ENCODE results near the gene ACOX3. TPM values are rescaled to one million over a fixed set of nuclear protein-coding genes. Genes with fewer than 3 reads are reported as not detected.

The ACOX3 gene
- total RNA-seq, 1 donor, result 26.9 TPM

DNA sequence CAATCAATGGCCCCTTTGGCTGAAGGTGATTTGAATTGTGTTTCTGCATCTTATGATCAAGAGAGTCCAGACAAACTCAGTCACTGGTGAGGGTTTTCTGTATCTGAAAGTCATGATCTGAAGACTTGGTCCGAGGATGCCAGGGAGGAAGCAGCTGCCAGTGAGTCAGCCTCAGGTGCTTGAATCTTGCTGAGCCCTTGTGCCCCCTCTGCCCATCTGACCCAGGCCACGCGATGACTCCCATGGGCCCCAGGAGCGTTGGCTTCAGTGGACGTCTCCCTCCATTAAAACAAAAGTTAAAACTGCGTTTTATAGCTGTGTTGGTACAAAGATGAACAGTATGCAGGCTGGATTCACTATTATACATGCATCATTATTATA lies 109.0 kb downstream of the ACOX3 start:
- DNase-seq (ENCODE audit: low read depth), result no peak
- TF ChIP-seq, protein P1, sequence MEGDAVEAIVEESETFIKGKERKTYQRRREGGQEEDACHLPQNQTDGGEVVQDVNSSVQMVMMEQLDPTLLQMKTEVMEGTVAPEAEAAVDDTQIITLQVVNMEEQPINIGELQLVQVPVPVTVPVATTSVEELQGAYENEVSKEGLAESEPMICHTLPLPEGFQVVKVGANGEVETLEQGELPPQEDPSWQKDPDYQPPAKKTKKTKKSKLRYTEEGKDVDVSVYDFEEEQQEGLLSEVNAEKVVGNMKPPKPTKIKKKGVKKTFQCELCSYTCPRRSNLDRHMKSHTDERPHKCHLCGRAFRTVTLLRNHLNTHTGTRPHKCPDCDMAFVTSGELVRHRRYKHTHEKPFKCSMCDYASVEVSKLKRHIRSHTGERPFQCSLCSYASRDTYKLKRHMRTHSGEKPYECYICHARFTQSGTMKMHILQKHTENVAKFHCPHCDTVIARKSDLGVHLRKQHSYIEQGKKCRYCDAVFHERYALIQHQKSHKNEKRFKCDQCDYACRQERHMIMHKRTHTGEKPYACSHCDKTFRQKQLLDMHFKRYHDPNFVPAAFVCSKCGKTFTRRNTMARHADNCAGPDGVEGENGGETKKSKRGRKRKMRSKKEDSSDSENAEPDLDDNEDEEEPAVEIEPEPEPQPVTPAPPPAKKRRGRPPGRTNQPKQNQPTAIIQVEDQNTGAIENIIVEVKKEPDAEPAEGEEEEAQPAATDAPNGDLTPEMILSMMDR (IDR thresholded peaks at IDR 0.05; ENCODE audit: insufficient read depth, low read length), result no peak
- H3K4me3 ChIP-seq (ENCODE audit: low read depth, low read length), result no peak overlapping the region

- TF ChIP-seq, protein P1 (IDR thresholded peaks at IDR 0.05; ENCODE audit: insufficient read depth, low read length), result no peak
- no peak for DNase-seq (ENCODE audit: low read depth)
- no peak overlapping the region for H3K4me3 ChIP-seq (ENCODE audit: low read depth, low read length)
These were observed 109.5 kb downstream of the ACOX3 start for GRCh38 chr4:8330821-8331574.

- TF ChIP-seq, protein P1 (IDR thresholded peaks at IDR 0.05; ENCODE audit: insufficient read depth, low read length), result no peak
- no peak for DNase-seq (ENCODE audit: low read depth)
- H3K4me3 ChIP-seq (ENCODE audit: low read depth, low read length), result no peak overlapping the region
These were observed 110.4 kb downstream of the ACOX3 start for GRCh38 chr4:8329859-8330761.

GRCh38 chr4:8329560-8329858 lies 111.0 kb downstream of the ACOX3 start:
- TF ChIP-seq, protein P1 (IDR thresholded peaks at IDR 0.05; ENCODE audit: insufficient read depth, low read length), result no peak
- no peak for DNase-seq (ENCODE audit: low read depth)
- no peak overlapping the region for H3K4me3 ChIP-seq (ENCODE audit: low read depth, low read length)

DNA sequence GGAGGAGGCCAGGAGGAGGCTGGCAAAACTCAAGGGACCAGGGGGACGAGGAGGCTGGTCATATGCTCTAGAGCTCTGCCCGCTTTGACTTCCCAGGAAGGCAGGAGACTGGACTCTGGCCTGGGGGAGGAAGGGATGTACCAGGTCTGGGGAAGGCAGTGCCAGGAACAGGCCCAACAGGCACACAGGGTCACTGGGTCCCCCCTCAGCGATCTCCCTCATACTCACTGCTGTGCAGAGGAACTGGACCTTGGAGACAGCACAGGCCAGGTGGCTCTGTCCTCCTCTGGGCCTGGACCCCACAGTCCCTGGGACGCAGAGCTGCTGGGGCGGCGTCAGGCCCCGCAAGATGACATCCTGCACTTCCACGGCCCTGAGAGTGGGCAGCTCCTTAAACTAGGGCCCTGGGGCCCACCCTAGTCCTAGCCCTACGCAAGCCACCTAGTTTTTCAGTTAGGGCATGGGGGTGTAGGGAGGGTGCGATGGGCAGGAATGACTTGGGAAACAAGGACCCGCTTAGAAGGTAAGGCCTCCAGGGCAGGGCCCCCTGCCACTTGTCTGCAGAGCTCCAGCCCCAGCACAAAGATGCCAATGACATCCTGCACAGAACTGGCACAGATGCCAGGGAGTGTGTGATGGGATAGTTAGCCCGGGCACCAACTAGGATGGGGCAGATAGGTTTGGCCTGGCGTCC lies 111.5 kb downstream of the ACOX3 start:
- no peak overlapping the region for H3K4me3 ChIP-seq (ENCODE audit: low read depth, low read length)
- TF ChIP-seq, protein P1 (IDR thresholded peaks at IDR 0.05; ENCODE audit: insufficient read depth, low read length), result no peak
- DNase-seq (ENCODE audit: low read depth), result no peak

GRCh38 chr4:8328456-8328855 lies 112.1 kb downstream of the ACOX3 start:
- TF ChIP-seq, protein P1 (IDR thresholded peaks at IDR 0.05; ENCODE audit: insufficient read depth, low read length), result no peak
- no peak for DNase-seq (ENCODE audit: low read depth)
- no peak overlapping the region for H3K4me3 ChIP-seq (ENCODE audit: low read depth, low read length)
